Adipocyte (in vitro differentiated cells): ENCODE data around the gene AADACL3.
"Not testable (repeated sequence)": the region's sequence is repeated elsewhere in the genome, so short reads cannot be mapped to it uniquely, and the experiment has no call there.

ENCODE experiments used
- DNase-seq: peaks from one replicate; pipeline ENCODE4 v3.0.0-alpha.2; 2015; ENCODE audit warnings: low read depth
- H3K27me3 ChIP-seq: replicated peaks from 2 replicates; pipeline ENCODE4 v1.7.0; 2013; ENCODE audit warnings: mild to moderate bottlenecking, low read length, moderate library complexity; ENCODE audit not compliant: control insufficient read depth, insufficient read depth
- H3K36me3 ChIP-seq: 2 replicates; pipeline ENCODE4 v1.7.0; 2013; ENCODE audit warnings: low read length, mild to moderate bottlenecking, moderate library complexity; ENCODE audit not compliant: control insufficient read depth, insufficient read depth, severe bottlenecking
- H3K4me1 ChIP-seq: 2 replicates; pipeline ENCODE4 v1.7.0; 2013; ENCODE audit warnings: mild to moderate bottlenecking, low read length, moderate library complexity; ENCODE audit not compliant: control insufficient read depth, insufficient read depth
- H3K4me3 ChIP-seq: 2 replicates; pipeline ENCODE4 v1.7.0; 2013; ENCODE audit warnings: mild to moderate bottlenecking, low read length, moderate library complexity
- H3K9ac ChIP-seq: 2 replicates; pipeline ENCODE4 v1.7.0; 2013; ENCODE audit warnings: mild to moderate bottlenecking, low read length, moderate library complexity
- H3K9me3 ChIP-seq: 2 replicates; pipeline ENCODE4 v1.7.0; 2013; ENCODE audit warnings: mild to moderate bottlenecking, low read length, moderate library complexity; ENCODE audit not compliant: control insufficient read depth

AADACL3 gene

GRCh38 chr1:12717301-12717838, 1.5 kb downstream of the AADACL3 start:
- H3K9ac ChIP-seq = no peak overlapping the region
- peaks cover 34% of the 10 kb centered on the region for H3K4me1 ChIP-seq
- DNase-seq = no peak
- no peaks in the 10 kb centered on the region for H3K9me3 ChIP-seq
- no peaks in the 10 kb centered on the region for H3K36me3 ChIP-seq
- H3K4me3 ChIP-seq = no peak overlapping the region
- H3K27me3 ChIP-seq = peaks cover 3% of the 10 kb centered on the region

GRCh38 chr1:12722626-12723025, 6.7 kb downstream of the AADACL3 start:
- H3K9me3 ChIP-seq = no peaks in the 10 kb centered on the region
- no peak for DNase-seq

GRCh38 chr1:12728391-12728790, 12.5 kb downstream of the AADACL3 start:
- H3K9me3 ChIP-seq = peaks cover 16% of the 10 kb centered on the region
- no peak overlapping the region for H3K9ac ChIP-seq
- H3K36me3 ChIP-seq = no peaks in the 10 kb centered on the region
- no peak overlapping the region for H3K4me3 ChIP-seq
- H3K4me1 ChIP-seq = no peaks in the 10 kb centered on the region
- DNase-seq = no peak
- no peaks in the 10 kb centered on the region for H3K27me3 ChIP-seq

More at GRCh38 chr1:12722626-12723025, 6.7 kb downstream of the AADACL3 start:
- Histone ChIP-seq H3K36me3 (no peaks in the 10 kb centered on the region), H3K9ac (no peak overlapping the region), H3K27me3 (no peaks in the 10 kb centered on the region), H3K4me3 (no peak overlapping the region), H3K4me1 (peaks cover 4% of the 10 kb centered on the region)

- H3K36me3 ChIP-seq = no peaks in the 10 kb centered on the region
- H3K27me3 ChIP-seq = no peaks in the 10 kb centered on the region
- no peaks in the 10 kb centered on the region for H3K4me1 ChIP-seq
- no peak for DNase-seq
- H3K9ac ChIP-seq = no peak overlapping the region
- H3K4me3 ChIP-seq = no peak overlapping the region
- H3K9me3 ChIP-seq = peaks cover 20% of the 10 kb centered on the region
These were observed 14.2 kb downstream of the AADACL3 start for GRCh38 chr1:12730156-12730555.

GRCh38 chr1:12731084-12731483, 15.2 kb downstream of the AADACL3 start:
- not testable (repeated sequence) for H3K4me3 ChIP-seq, DNase-seq, H3K4me1 ChIP-seq, H3K9ac ChIP-seq, H3K27me3 ChIP-seq, H3K36me3 ChIP-seq
- H3K9me3 ChIP-seq = peaks cover 23% of the 10 kb centered on the region

- Histone ChIP-seq H3K36me3 (no peaks in the 10 kb centered on the region), H3K27me3 (no peaks in the 10 kb centered on the region), H3K9me3 (peaks cover 30% of the 10 kb centered on the region), H3K4me1 (no peaks in the 10 kb centered on the region), H3K9ac (no peak overlapping the region), H3K4me3 (no peak overlapping the region)
- no peak for DNase-seq
These were observed 18.7 kb downstream of the AADACL3 start for GRCh38 chr1:12734651-12735050.

GRCh38 chr1:12738934-12739333, 23.0 kb downstream of the AADACL3 start:
- Histone ChIP-seq H3K27me3 (no peaks in the 10 kb centered on the region), H3K9me3 (peaks cover 23% of the 10 kb centered on the region), H3K4me3 (no peak overlapping the region), H3K9ac (no peak overlapping the region), H3K4me1 (no peaks in the 10 kb centered on the region), H3K36me3 (no peaks in the 10 kb centered on the region)
- no peak for DNase-seq

- DNase-seq = no peak
- H3K4me1 ChIP-seq = no peaks in the 10 kb centered on the region
- H3K9ac ChIP-seq = no peak overlapping the region
- no peaks in the 10 kb centered on the region for H3K27me3 ChIP-seq
- no peak overlapping the region for H3K4me3 ChIP-seq
- H3K36me3 ChIP-seq = no peaks in the 10 kb centered on the region
- peaks cover 23% of the 10 kb centered on the region for H3K9me3 ChIP-seq
These were observed 23.7 kb downstream of the AADACL3 start for GRCh38 chr1:12739613-12740012.

- Histone ChIP-seq H3K27me3 (no peaks in the 10 kb centered on the region), H3K4me3 (no peak overlapping the region), H3K9ac (no peak overlapping the region), H3K9me3 (peaks cover 7% of the 10 kb centered on the region), H3K36me3 (no peaks in the 10 kb centered on the region), H3K4me1 (no peaks in the 10 kb centered on the region)
- DNase-seq = no peak
These were observed 26.0 kb downstream of the AADACL3 start for GRCh38 chr1:12741946-12742345.

GRCh38 chr1:12745126-12745991, 29.4 kb downstream of the AADACL3 start:
- H3K9me3 ChIP-seq = peaks cover 26% of the 10 kb centered on the region
- H3K4me1 ChIP-seq = no peaks in the 10 kb centered on the region
- H3K4me3 ChIP-seq = no peak overlapping the region
- H3K36me3 ChIP-seq = no peaks in the 10 kb centered on the region
- no peak overlapping the region for H3K9ac ChIP-seq
- peak; percentile 45 for DNase-seq
- no peaks in the 10 kb centered on the region for H3K27me3 ChIP-seq

- no peaks in the 10 kb centered on the region for H3K27me3 ChIP-seq
- DNase-seq = peak; percentile 20
- peaks cover 32% of the 10 kb centered on the region for H3K9me3 ChIP-seq
- H3K4me1 ChIP-seq = no peaks in the 10 kb centered on the region
- H3K4me3 ChIP-seq = no peak within 1 kb of the TSS
- H3K36me3 ChIP-seq = no peaks in the 10 kb centered on the region
- no peak within 1 kb of the TSS for H3K9ac ChIP-seq
These were observed 30.0 kb downstream of the AADACL3 start, which contains the start of gene CFAP107 for GRCh38 chr1:12745992-12746323. TSS of gene CFAP107 (plus strand) at chr1:12746200. CDS start at chr1:12746431, 231 bp downstream.
